WI38 (cell line): ENCODE results near the gene HSD17B10.
"Not testable (repeated sequence)": the region's sequence is repeated elsewhere in the genome, so short reads cannot be mapped to it uniquely, and the experiment has no call there.

Experiments used
- H3K4me3 ChIP-seq: 2 replicates; pipeline ENCODE4 v1.5.1; 2011; ENCODE audit warnings: low read depth, mild to moderate bottlenecking, control low read depth, low read length
- CTCF ChIP-seq: IDR thresholded peaks from 2 replicates; pipeline ENCODE4 v1.5.1; 2012; ENCODE audit warnings: low read depth, mild to moderate bottlenecking, control low read depth, low read length

The HSD17B10 gene

GRCh38 chrX:53471346-53471745 lies 37.2 kb upstream of the HSD17B10 start:
- no peak for TF ChIP-seq CTCF
- no peak overlapping the region for H3K4me3 ChIP-seq

DNA sequence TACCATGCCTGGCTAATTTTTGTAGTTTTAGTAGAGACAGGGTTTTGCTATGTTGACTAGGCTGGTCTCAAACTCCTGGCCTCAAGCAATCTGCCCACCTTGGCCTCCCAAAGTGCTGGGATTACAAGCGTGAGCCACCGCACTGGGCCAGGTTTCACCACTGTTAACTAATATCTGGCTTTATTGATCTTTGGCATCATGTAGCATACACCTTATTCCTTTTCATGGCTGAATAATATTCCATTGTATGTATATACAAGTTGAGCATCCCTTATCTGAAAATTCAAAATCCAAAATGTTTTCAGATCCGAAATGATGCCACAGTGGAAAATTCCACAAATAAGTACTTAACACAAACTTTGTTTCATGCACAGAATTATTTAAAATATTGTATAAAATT lies 34.5 kb upstream of the HSD17B10 start:
- H3K4me3 ChIP-seq = not testable (repeated sequence)

DNA sequence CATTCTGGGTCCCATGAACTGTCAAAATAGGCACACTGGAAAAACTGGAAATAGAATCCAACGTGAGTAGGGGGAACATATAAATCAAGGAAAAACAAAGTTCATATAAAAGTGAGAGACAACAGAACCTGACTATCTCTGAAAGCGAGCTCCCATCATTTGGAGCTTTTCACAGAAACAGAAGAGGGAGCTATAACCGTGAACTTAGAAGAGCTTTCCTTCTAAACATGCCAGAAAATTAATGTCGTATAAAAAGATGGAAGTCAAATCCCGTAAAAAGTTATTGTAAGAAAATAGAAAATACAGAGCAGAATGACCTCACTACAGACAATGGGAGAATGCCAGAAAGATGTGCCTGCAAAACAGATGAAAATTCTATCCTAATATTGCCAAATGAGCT lies 23.9 kb upstream of the HSD17B10 start:
- TF ChIP-seq CTCF = no peak
- H3K4me3 ChIP-seq = no peak overlapping the region

DNA sequence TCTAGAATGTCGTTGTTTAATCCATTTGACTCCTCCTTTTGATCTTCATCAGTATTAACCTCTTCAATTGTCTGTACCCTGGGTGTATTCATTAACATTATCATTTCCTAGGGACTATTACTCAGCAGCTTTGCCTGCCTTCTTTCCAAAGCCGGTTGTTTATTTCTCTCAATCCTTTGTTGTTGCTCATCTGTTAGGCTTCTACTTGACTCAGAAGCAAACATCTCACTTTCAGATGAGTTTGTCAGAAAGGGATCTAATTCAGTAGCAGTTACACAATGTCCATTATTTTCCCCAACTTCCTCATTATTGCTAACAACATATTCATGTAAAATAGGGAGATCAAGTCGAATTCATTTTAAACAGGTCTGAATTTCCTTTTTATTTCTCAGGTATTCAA lies 22.1 kb upstream of the HSD17B10 start:
- H3K4me3 ChIP-seq = no peak overlapping the region
- no peak for TF ChIP-seq CTCF

- no peak for TF ChIP-seq CTCF
Observed at GRCh38 chrX:53452812-53453211, 18.6 kb upstream of the HSD17B10 start.

DNA sequence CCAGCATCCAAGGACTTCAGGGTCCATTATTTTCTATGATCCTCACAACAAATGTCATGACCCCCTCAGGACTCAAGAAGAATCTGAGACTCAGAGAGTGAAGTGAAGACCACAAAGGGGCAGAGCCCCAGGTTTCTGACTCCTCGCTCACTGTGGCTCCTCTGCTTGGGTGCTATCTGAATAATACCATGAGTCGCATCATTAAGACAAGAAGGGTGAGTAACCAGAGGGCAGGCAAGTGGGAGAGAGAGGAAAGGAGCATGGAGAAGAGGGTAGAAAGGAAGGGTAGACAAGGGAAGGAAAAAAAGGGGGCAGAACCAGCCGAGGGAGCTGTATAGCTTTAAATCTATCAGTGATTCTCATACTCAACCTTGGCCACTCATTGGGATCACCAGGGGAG lies 15.5 kb upstream of the HSD17B10 start:
- H3K4me3 ChIP-seq = no peak overlapping the region
- TF ChIP-seq CTCF = no peak

More at GRCh38 chrX:53452812-53453211, 18.6 kb upstream of the HSD17B10 start:
- no peak overlapping the region for H3K4me3 ChIP-seq

DNA sequence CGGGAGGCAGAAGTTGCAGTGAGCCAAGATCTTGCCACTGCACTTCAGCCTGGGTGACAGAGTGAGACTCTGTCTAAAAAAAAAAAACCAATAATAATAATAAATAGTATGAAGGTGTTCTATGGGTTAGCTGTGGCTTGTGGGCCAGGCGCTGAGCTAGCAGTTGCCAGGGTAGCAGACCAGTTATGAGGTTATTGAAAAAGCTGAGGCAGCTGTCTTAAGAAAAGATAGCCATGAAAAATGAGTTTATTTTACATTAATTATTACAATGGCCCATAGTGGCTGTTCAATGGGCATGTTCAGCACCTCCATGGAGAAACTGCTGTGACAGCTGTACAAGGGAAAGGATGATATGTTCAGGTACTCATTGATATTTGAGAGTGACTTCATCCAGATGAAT lies 13.3 kb upstream of the HSD17B10 start:
- TF ChIP-seq CTCF = no peak
- no peak overlapping the region for H3K4me3 ChIP-seq

DNA sequence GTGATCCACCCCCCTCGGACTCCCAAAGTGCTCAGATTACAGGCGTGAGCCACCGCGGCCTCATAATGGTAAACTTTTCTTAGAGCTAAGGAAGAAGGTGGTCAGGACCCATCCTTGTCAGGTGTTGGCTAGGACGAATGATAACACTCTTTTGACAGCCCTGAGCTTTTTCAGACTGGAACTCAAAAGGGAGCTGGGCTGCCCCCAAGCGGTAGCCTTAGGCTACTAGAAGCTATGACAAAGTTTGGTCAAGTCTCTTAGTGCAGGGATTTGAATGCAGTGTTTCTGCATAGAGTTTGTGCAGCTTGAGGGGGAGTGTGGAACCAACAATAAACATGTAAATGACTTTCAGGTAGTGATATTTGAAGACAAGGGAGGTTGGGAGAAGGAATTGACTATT lies 11.8 kb upstream of the HSD17B10 start:
- peak; percentile 80 for TF ChIP-seq CTCF
- H3K4me3 ChIP-seq = no peak overlapping the region
